Astrocyte of the spinal cord (primary cell): ENCODE measurements around the gene DCTN2.
"Not testable (repeated sequence)": the region's sequence is repeated elsewhere in the genome, so short reads cannot be mapped to it uniquely, and the experiment has no call there.

Experiments
- DNase-seq: peaks from one replicate; pipeline ENCODE4 v3.0.0; 2011; ENCODE audit warnings: low read depth, low spot score
- H3K4me3 ChIP-seq: 2 replicates; pipeline ENCODE4 v1.5.1; 2011; ENCODE audit warnings: low read depth, mild to moderate bottlenecking, low read length, moderate library complexity
- CTCF ChIP-seq: IDR thresholded peaks from 2 replicates; pipeline ENCODE4 v1.5.1; 2012; ENCODE audit warnings: low read depth, mild to moderate bottlenecking, low read length, inconsistent platforms
- in situ Hi-C: cut with HindIII; loops from 2 replicates; pipeline ENCODE4 v1.10.0; 2017; ENCODE audit warnings: low sequenced_read_pairs

Gene DCTN2

GRCh38 chr12:57519796-57520052 is 27.3 kb downstream of the DCTN2 start:
- in situ Hi-C loops: no loop called here
- peak overlapping the region; percentile 80 for H3K4me3 ChIP-seq
- TF ChIP-seq CTCF: no peak
- no peak for DNase-seq

GRCh38 chr12:57518920-57519795 is 27.8 kb downstream of the DCTN2 start:
- peak overlapping the region; percentile 80 for H3K4me3 ChIP-seq
- in situ Hi-C loops: no loop called here
- DNase-seq: peak; percentile 25
- no peak for TF ChIP-seq CTCF

- DNase-seq: no peak
- no peak for TF ChIP-seq CTCF
- H3K4me3 ChIP-seq: peak overlapping the region; percentile 80
Measured at GRCh38 chr12:57518176-57518919, 28.6 kb downstream of the DCTN2 start.

GRCh38 chr12:57517718-57518117 is 29.3 kb downstream of the DCTN2 start:
- in situ Hi-C loops, DNase-seq: not testable (repeated sequence)
- H3K4me3 ChIP-seq: peak overlapping the region; percentile 80

More at GRCh38 chr12:57518176-57518919, 28.6 kb downstream of the DCTN2 start:
- in situ Hi-C loops: no loop called here

- no peak for TF ChIP-seq CTCF
- no peak overlapping the region for H3K4me3 ChIP-seq
- in situ Hi-C loops: no loop called here
- peak; percentile 38 for DNase-seq
Measured at GRCh38 chr12:57517187-57517586, 29.8 kb downstream of the DCTN2 start.

GRCh38 chr12:57516617-57517153 is 30.3 kb downstream of the DCTN2 start:
- no peak overlapping the region for H3K4me3 ChIP-seq
- no peak for DNase-seq
- in situ Hi-C loops: no loop called here
- no peak for TF ChIP-seq CTCF
